GM12872 (cell line): ENCODE results near the gene GRIK3.

Experiments used
- TF ChIP-seq, protein P1 (sequence below): IDR thresholded peaks from 3 replicates; pipeline ENCODE4 v1.5.1; 2011; ENCODE audit warnings: low read depth, mild to moderate bottlenecking, low read length, moderate library complexity; ENCODE audit not compliant: insufficient read depth

Gene GRIK3

DNA sequence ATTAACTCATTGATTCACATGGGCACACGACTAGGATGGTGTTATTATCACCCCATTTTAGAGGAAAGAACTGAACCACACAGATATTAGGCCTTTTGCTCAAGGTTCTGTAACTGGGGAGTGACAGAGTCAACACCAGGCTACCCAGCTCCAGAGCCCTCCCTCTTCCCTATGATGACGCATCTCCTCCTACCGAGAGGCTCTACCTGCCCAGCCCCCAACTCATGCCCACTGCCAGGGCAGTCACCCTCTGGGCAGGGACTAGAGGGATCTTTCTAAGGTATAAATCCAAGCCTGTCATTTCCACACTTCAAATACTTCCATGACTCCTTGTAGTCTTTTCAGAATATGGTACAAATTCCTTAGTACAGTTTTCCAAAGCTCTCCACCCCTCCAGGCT, 171.3 kb downstream of the GRIK3 start:
- TF ChIP-seq, protein P1, sequence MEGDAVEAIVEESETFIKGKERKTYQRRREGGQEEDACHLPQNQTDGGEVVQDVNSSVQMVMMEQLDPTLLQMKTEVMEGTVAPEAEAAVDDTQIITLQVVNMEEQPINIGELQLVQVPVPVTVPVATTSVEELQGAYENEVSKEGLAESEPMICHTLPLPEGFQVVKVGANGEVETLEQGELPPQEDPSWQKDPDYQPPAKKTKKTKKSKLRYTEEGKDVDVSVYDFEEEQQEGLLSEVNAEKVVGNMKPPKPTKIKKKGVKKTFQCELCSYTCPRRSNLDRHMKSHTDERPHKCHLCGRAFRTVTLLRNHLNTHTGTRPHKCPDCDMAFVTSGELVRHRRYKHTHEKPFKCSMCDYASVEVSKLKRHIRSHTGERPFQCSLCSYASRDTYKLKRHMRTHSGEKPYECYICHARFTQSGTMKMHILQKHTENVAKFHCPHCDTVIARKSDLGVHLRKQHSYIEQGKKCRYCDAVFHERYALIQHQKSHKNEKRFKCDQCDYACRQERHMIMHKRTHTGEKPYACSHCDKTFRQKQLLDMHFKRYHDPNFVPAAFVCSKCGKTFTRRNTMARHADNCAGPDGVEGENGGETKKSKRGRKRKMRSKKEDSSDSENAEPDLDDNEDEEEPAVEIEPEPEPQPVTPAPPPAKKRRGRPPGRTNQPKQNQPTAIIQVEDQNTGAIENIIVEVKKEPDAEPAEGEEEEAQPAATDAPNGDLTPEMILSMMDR, result no peak

GRCh38 chr1:36861375-36861774, 172.9 kb downstream of the GRIK3 start:
- TF ChIP-seq, protein P1, result no peak

DNA sequence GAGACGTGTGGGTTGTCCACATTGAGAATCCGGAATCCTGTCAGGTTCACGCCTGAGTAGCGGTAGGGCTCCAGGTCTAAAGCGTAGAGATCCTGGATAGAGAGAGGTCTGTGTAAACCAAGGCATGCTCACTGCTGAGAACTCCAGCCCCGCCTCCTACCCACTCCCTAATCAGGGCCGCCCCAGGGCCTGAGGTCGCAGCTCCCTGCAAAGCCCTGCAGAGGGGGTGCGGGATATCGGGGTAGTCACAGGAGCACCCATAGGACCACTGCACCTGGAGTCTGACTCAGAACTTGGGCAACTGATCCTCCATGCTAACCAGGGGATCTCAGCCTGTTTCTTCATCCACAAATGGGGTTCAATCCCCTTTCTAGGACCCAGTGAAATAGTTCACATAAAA, 174.4 kb downstream of the GRIK3 start:
- TF ChIP-seq, protein P1, result no peak

DNA sequence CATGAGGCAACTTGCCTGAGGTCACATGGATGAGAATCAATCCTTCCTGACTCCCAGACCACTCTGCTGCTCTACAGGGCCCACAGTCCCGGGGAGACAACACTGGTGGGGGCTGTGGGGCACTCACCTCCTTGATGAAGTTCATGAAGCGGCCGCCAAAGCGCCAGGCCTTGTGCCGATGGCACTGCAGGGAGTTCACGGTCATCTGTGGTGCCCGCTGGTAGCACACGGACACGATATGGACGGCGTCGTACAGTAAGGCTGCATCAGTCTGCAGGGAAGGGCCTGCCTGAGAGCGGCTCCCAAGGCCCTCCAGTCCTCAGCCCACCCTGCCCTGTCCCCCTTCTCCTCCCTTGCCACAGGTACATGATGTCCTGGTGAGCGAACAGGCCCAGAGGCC, 175.3 kb downstream of the GRIK3 start:
- TF ChIP-seq, protein P1, result no peak

DNA sequence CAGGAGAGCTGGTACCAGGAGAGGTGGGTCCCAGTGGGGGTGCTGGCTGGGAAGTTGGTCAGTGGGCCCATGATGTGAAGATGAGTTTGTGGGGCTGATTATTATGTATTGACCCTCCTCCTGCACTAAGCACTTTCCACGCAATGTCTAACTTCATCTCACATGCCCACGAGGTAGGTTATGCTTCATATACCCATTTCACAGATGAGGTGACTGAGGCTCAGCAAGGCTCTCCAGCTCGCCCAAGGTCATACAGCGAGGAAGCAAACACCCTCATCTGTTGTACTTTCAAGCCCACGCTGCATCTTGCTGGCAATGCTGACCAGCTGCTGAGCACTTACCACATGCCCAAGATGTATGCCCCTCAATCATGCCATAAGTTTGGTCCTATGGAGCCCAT, 175.8 kb downstream of the GRIK3 start:
- TF ChIP-seq, protein P1, result no peak

DNA sequence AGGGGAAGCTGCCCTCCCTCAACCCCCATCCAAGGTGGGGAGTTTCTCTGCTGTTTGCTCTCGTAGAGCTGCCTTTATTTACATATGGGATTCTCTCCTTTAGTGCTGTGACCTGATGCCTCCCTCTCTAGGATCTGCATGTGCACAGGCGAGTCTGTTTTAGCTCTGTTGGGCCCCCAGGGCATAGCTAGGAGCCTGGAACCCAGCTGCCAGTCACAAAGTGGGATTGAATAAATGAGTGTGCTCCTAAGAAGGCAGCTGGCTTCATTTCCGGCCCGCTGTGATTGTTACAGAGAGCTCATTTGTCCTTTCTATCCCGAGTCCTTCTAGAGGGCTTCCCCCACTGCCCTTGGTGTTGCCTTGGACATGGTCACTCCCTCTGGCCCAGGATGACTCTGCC, 176.6 kb downstream of the GRIK3 start:
- TF ChIP-seq, protein P1, result no peak

GRCh38 chr1:36855699-36856494, 178.4 kb downstream of the GRIK3 start:
- TF ChIP-seq, protein P1, result no peak
